GM12801 (cell line): ENCODE results near the gene NAALADL2.

Source experiments
- TF ChIP-seq, protein P1 (sequence below): IDR thresholded peaks from one replicate; pipeline ENCODE4 v1.5.1; 2011; ENCODE audit warnings: control low read depth; ENCODE audit not compliant: insufficient read length; ENCODE audit errors: extremely low read depth

NAALADL2 gene

DNA sequence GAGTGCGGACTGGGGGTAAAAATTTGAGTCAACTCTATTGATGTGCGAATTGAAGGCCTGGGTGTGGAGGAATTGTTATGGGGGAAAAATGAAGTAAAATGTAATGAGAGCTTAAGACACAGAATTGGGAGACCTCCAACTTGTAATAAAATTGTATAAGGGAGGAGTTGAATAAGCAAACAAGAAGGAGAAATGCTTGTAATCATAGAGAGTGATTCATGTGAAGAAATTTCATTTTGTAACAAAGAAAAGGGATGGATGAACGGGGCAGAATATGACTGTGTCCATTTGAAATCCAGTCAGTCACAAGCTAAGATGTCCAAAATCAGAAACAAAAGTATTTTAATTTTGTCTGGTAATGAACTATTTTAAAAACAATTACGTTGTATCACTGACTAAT, 552.3 kb downstream of the NAALADL2 start:
- TF ChIP-seq, protein P1, sequence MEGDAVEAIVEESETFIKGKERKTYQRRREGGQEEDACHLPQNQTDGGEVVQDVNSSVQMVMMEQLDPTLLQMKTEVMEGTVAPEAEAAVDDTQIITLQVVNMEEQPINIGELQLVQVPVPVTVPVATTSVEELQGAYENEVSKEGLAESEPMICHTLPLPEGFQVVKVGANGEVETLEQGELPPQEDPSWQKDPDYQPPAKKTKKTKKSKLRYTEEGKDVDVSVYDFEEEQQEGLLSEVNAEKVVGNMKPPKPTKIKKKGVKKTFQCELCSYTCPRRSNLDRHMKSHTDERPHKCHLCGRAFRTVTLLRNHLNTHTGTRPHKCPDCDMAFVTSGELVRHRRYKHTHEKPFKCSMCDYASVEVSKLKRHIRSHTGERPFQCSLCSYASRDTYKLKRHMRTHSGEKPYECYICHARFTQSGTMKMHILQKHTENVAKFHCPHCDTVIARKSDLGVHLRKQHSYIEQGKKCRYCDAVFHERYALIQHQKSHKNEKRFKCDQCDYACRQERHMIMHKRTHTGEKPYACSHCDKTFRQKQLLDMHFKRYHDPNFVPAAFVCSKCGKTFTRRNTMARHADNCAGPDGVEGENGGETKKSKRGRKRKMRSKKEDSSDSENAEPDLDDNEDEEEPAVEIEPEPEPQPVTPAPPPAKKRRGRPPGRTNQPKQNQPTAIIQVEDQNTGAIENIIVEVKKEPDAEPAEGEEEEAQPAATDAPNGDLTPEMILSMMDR: no peak

DNA sequence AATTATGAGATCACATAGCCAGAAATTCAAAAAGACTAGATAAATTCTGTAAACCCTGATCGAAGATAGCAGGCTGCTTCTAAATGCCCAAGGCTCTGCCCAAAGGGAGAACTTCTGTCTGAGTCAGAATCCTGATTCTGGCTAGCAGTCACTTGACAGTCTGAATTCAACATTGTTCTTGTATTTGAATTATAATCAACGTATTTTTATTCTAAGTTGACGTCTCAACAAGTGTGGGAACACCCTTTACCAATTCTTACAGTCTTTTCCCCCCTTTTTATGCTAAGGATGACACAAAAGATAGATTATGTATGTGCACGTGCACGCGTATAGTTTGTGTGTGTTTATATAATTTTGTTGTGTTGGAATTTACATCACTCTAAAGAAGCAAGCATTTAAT, 552.8 kb downstream of the NAALADL2 start:
- TF ChIP-seq, protein P1: no peak

DNA sequence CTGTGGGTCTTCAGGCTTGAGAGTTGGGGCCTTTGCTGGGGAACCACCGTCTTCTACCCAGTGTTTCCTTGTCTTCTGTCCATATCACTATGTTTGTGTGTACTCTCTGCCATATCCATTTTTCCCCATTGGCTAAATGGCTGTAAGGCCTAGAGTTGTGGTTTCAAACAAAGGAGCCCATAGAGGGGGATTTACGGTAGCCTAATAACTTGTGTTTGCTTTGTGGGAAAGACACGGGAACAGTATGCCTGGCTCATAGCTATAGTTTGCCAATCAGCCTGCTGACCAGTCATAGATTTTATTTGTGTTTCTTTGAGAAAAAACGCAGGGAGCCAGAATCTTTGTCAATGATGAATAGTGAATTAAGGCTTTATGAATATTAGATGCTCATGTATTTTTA, 554.8 kb downstream of the NAALADL2 start:
- TF ChIP-seq, protein P1: no peak

DNA sequence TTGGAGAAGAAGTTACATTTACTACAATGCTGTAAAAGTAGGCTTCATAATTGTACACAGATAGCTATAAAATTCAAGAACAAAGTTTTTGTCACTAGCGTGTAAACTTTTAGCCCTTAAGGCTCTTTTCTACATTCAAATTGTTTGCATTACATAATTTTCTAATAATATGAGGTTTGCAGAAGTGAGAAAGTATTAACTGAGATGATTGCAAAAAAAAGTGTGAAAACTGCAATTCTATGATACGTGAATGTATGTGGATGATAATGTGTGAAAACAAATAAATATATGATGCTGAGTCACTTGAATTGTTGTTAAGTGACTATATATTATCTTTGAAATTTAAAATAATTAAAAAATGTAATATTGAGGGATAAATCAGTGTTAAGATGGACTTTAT, 557.5 kb downstream of the NAALADL2 start:
- TF ChIP-seq, protein P1: no peak

DNA sequence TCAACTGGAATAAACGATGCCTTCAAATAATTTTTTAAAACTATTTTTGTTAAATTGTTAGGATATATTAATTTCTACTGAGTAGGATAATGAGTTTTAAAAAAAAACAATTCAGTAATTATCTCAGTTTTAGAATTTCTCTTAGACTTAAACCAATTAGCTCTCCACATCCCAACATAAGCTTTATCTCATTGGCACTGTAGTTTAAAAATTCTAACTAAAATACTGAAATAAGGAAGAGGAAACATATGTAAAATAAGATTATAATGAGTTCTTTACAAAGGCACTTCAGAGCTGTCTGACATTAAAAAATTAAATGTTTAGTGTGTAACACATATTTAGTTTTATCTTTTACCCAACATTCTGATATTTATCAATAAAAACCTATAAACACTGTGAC, 558.3 kb downstream of the NAALADL2 start:
- TF ChIP-seq, protein P1: no peak

DNA sequence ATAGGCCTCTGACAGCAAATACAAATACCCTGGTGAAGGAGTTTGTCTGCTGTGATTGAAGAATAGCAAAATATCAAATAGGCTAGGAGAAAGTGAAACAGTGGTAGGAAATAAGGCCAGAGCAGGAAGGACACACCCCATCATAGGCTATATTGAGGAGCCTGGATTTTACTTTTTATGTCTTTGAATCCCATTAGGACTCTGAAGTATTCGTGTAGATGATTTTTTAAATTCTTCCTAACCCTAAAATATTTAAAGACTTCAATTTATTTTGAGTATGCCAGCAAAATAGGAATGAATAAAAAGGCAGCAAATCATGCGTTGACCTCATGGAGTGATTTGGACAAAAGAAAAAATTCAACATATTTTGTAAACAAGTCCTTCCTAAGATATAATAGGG, 562.8 kb downstream of the NAALADL2 start:
- TF ChIP-seq, protein P1: no peak

DNA sequence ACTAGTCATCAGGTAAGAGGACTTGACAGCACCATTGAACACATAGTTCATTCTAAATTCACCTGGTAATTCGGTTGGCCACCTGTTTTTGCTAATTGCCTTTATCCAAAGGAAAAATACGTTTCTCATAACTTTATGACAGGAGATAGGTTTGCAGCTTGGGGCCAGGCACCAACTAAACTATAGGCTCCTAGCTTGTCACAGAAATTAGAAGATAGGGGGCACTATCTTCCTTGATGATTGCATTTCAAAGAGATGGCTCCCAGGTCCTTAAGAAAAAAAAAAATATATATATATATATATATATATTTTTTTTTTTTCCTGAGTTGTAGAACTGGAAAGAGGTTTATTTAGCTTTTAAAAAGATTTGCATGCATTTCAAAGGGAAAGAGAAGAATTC, 563.6 kb downstream of the NAALADL2 start:
- TF ChIP-seq, protein P1: no peak

DNA sequence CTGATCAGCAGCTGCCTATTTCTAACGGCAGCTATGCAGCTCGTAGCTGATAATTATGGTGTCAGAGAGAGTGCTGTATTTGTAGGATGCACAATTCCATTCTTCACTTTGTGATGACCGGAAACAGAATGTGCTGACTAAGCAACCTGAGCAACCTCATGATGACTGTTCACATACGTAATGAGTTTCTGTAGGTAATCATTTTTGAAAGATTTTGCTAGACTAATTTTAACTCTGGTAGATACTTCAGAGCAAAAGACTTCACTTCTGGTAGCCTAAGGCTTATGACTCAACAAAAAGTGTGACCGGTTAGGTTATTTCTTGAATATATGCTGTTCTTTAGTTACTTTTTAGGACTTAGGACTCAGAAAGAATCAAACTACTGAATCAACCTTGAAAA, 567.7 kb downstream of the NAALADL2 start:
- TF ChIP-seq, protein P1: no peak
